Keratinocyte (primary cell): ENCODE data around the gene HSD17B1.

Experiments
- CTCF ChIP-seq, 3 experiments: IDR thresholded peaks in 1 of 3; conservative IDR thresholded peaks in 1 of 3; optimal IDR thresholded peaks in 1 of 3; 2 replicates in 2 of 3; 3 replicates in 1 of 3; pipeline versions ENCODE3 to v1.5.1; 2011; ENCODE audit warnings: low read length in 3 of 3, mild to moderate bottlenecking in 3 of 3, moderate library complexity in 2 of 3, control low read depth in 1 of 3, inconsistent platforms in 1 of 3; ENCODE audit not compliant: insufficient read depth in 2 of 3; ENCODE audit errors: extremely low read depth in 1 of 3
- EZH2 ChIP-seq: IDR thresholded peaks from one replicate; pipeline ENCODE4 v1.6.1; 2012; ENCODE audit warnings: inconsistent platforms, mild to moderate bottlenecking, low read length, moderate library complexity

- TF ChIP-seq CTCF (optimal IDR thresholded peaks at IDR 0.05 in 1 of 3, IDR thresholded peaks at IDR 0.05 in 1 of 3, conservative IDR thresholded peaks at IDR 0.05 in 1 of 3; ENCODE audit: extremely low read depth in 1 of 3, insufficient read depth in 2 of 3, low read length in 3 of 3): no peak
- no peak for TF ChIP-seq EZH2
Measured at GRCh38 chr17:42509841-42510240, 42.9 kb upstream of the HSD17B1 start.
